Liver (tissue), 9 donors: ENCODE measurements around the gene TMEM242. TPM values are rescaled to one million over a fixed set of nuclear protein-coding genes. Genes with fewer than 3 reads are reported as not detected.

Experiments used
- DNase-seq: peaks from one replicate; pipeline ENCODE4 v3.0.0-alpha.2; 2017; ENCODE audit warnings: low spot score
- H3K27ac ChIP-seq, 2 donors: one replicate each; pipeline ENCODE4 v1.7.0; 2013; ENCODE audit warnings: inconsistent platforms in 2 of 2, low read length in 2 of 2, control low read depth in 1 of 2, low read depth in 1 of 2, mild to moderate bottlenecking in 1 of 2
- H3K27me3 ChIP-seq, 4 donors: one replicate each; pipeline versions ENCODE4 v1.6.1 to v1.7.0; 2013; ENCODE audit warnings: low read length in 3 of 4, inconsistent platforms in 1 of 4, mild to moderate bottlenecking in 1 of 4, moderate library complexity in 1 of 4; ENCODE audit not compliant: control insufficient read depth in 4 of 4, insufficient read depth in 4 of 4
- H3K36me3 ChIP-seq, 4 donors: one replicate each; pipeline versions ENCODE4 v1.6.1 to v1.7.0; 2013; ENCODE audit warnings: low read length in 3 of 4, mild to moderate bottlenecking in 3 of 4, low read depth in 1 of 4, moderate library complexity in 1 of 4; ENCODE audit not compliant: control insufficient read depth in 4 of 4, insufficient read depth in 3 of 4
- H3K4me1 ChIP-seq, 4 donors: one replicate each; pipeline versions ENCODE4 v1.6.1 to v1.7.0; 2013; ENCODE audit warnings: low read length in 3 of 4, mild to moderate bottlenecking in 3 of 4, moderate library complexity in 1 of 4; ENCODE audit not compliant: control insufficient read depth in 4 of 4, insufficient read depth in 4 of 4
- H3K4me3 ChIP-seq, 3 donors: one replicate each; pipeline versions ENCODE4 v1.6.1 to v1.7.0; 2013; ENCODE audit warnings: low read length in 3 of 3, control low read depth in 1 of 3, low read depth in 1 of 3, mild to moderate bottlenecking in 1 of 3
- H3K9ac ChIP-seq, 2 donors: one replicate each; pipeline ENCODE4 v1.7.0; 2013; ENCODE audit warnings: low read length in 2 of 2, mild to moderate bottlenecking in 2 of 2, moderate library complexity in 2 of 2, control low read depth in 1 of 2, low read depth in 1 of 2
- H3K9me3 ChIP-seq, 4 donors: one replicate each; pipeline versions ENCODE4 v1.6.1 to v1.7.0; 2013; ENCODE audit warnings: low read length in 3 of 4; ENCODE audit not compliant: control insufficient read depth in 4 of 4
- EGR1 ChIP-seq, 2 donors: IDR thresholded peaks; 2 replicates each; pipeline ENCODE4 v1.6.1; 2016 to 2018; ENCODE audit warnings: antibody characterized with exemption in 2 of 2, low read depth in 2 of 2
- FOXA1 ChIP-seq: IDR thresholded peaks from 2 replicates; pipeline ENCODE4 v1.6.1; 2016; ENCODE audit warnings: antibody characterized with exemption
- FOXA2 ChIP-seq: IDR thresholded peaks from 2 replicates; pipeline ENCODE4 v1.6.1; 2016; ENCODE audit warnings: antibody characterized with exemption
- GABPA ChIP-seq, 2 donors: IDR thresholded peaks in 1 of 2; conservative IDR thresholded peaks in 1 of 2; 2 replicates each; pipeline ENCODE4 v1.6.1; 2016; ENCODE audit warnings: antibody characterized with exemption in 2 of 2, mild to moderate bottlenecking in 1 of 2, moderate library complexity in 1 of 2
- HNF4A ChIP-seq, 2 donors: conservative IDR thresholded peaks; 2 replicates each; pipeline ENCODE4 v1.6.1; 2016; ENCODE audit warnings: antibody characterized with exemption in 2 of 2, mild to moderate bottlenecking in 2 of 2
- HNF4G ChIP-seq: IDR thresholded peaks from 2 replicates; pipeline ENCODE4 v1.6.1; 2016; ENCODE audit warnings: antibody characterized with exemption
- JUND ChIP-seq, 2 donors: IDR thresholded peaks; 2 replicates each; pipeline ENCODE4 v1.6.1; 2016; ENCODE audit warnings: antibody characterized with exemption in 2 of 2
- NR2F2 ChIP-seq: IDR thresholded peaks from 2 replicates; pipeline ENCODE4 v1.6.1; 2016; ENCODE audit warnings: antibody characterized with exemption
- RAD21 ChIP-seq, 2 donors: IDR thresholded peaks; 2 replicates each; pipeline ENCODE4 v1.6.1; 2016; ENCODE audit warnings: antibody characterized with exemption in 2 of 2, mild to moderate bottlenecking in 2 of 2
- RXRA ChIP-seq, 2 donors: IDR thresholded peaks; 2 replicates each; pipeline ENCODE4 v1.6.1; 2017 to 2018; ENCODE audit warnings: antibody characterized with exemption in 2 of 2, mild to moderate bottlenecking in 1 of 2
- SP1 ChIP-seq: IDR thresholded peaks from 2 replicates; pipeline ENCODE4 v1.6.1; 2018; ENCODE audit warnings: antibody characterized with exemption, mild to moderate bottlenecking
- TAF1 ChIP-seq: conservative IDR thresholded peaks from 2 replicates; pipeline ENCODE4 v1.6.1; 2016; ENCODE audit warnings: antibody characterized with exemption, mild to moderate bottlenecking
- YY1 ChIP-seq: IDR thresholded peaks from 2 replicates; pipeline ENCODE4 v1.6.1; 2016; ENCODE audit warnings: antibody characterized with exemption, mild to moderate bottlenecking
- ZBTB33 ChIP-seq: IDR thresholded peaks from 2 replicates; pipeline ENCODE4 v1.6.1; 2016; ENCODE audit warnings: antibody characterized with exemption
- WGBS: extraction: QIAGEN DNeasy Blood & Tissue Kit; methylation state at CpG from one replicate; pipeline ENCODE4 v1.1.7; 2013; 5-methylcytosine and 5-hydroxymethylcytosine counted together
- polyA plus RNA-seq, 2 donors: library from polyadenylated mRNA; stranded (reverse) in 1 of 2; unstranded in 1 of 2; fragments of 200-250 nt in 1 of 2; fragments of >200 nt in 1 of 2; fragmentation: Nextera tagmentation in 1 of 2; extraction: Ambion mirVana in 1 of 2; gene quantifications; one replicate each; pipeline versions ENCODE4 v1.2.1 to v1.2.3, GENCODE V29; 2013 to 2015
- total RNA-seq, 2 donors: library from RNA; depleted of rRNA; stranded (reverse); fragments of >200 nt; gene quantifications; one replicate each; pipeline ENCODE4 v1.2.3, GENCODE V29; 2014
- TF ChIP-seq, protein P1 (sequence below): IDR thresholded peaks from 2 replicates; pipeline ENCODE4 v1.6.1; 2016; ENCODE audit warnings: antibody characterized with exemption, mild to moderate bottlenecking
- TF ChIP-seq, protein P2 (sequence below): IDR thresholded peaks from 2 replicates; pipeline ENCODE4 v1.6.1; 2016; ENCODE audit warnings: antibody characterized with exemption
- TF ChIP-seq, protein P3 (sequence below): IDR thresholded peaks from 2 replicates; pipeline ENCODE4 v1.6.1; 2016; ENCODE audit warnings: antibody characterized with exemption
- TF ChIP-seq, protein P4 (sequence below): fragments of 150-350 bp; IDR thresholded peaks from 2 replicates; pipeline ENCODE4 v1.5.1; 2017; ENCODE audit warnings: improper control_type of control experiment, low read depth, low read length; ENCODE audit not compliant: missing input control
- donor health status: healthy.
- donor health status: healthy.
- donor health status: healthy.
- donor health status: healthy.
- donor health status: healthy.

The TMEM242 gene
- total and polyA plus RNA-seq, 4 donors = 3.7 to 10.2 (median 6.1) TPM

- H3K9me3 ChIP-seq = no peaks in the 10 kb centered on the region
- no peaks in the 10 kb centered on the region for H3K36me3 ChIP-seq
- no peaks in the 10 kb centered on the region for H3K4me1 ChIP-seq
- no peaks in the 10 kb centered on the region for H3K27me3 ChIP-seq
- TF ChIP-seq SP1 (no peak), ZBTB33 (no peak), NR2F2 (no peak), EGR1 (IDR thresholded peaks at IDR 0.05; ENCODE audit: low read depth in 2 of 2) (no peak), FOXA2 (no peak), RXRA (IDR thresholded peaks at IDR 0.05) (no peak), FOXA1 (no peak), JUND (IDR thresholded peaks at IDR 0.05) (no peak)
- TF ChIP-seq, protein P1, sequence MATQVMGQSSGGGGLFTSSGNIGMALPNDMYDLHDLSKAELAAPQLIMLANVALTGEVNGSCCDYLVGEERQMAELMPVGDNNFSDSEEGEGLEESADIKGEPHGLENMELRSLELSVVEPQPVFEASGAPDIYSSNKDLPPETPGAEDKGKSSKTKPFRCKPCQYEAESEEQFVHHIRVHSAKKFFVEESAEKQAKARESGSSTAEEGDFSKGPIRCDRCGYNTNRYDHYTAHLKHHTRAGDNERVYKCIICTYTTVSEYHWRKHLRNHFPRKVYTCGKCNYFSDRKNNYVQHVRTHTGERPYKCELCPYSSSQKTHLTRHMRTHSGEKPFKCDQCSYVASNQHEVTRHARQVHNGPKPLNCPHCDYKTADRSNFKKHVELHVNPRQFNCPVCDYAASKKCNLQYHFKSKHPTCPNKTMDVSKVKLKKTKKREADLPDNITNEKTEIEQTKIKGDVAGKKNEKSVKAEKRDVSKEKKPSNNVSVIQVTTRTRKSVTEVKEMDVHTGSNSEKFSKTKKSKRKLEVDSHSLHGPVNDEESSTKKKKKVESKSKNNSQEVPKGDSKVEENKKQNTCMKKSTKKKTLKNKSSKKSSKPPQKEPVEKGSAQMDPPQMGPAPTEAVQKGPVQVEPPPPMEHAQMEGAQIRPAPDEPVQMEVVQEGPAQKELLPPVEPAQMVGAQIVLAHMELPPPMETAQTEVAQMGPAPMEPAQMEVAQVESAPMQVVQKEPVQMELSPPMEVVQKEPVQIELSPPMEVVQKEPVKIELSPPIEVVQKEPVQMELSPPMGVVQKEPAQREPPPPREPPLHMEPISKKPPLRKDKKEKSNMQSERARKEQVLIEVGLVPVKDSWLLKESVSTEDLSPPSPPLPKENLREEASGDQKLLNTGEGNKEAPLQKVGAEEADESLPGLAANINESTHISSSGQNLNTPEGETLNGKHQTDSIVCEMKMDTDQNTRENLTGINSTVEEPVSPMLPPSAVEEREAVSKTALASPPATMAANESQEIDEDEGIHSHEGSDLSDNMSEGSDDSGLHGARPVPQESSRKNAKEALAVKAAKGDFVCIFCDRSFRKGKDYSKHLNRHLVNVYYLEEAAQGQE = no peak
- TF ChIP-seq, protein P2, sequence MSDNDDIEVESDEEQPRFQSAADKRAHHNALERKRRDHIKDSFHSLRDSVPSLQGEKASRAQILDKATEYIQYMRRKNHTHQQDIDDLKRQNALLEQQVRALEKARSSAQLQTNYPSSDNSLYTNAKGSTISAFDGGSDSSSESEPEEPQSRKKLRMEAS = no peak
- no peak overlapping the region for H3K4me3 ChIP-seq
- WGBS = 94% methylated on average over 11 of the region's 11 CpGs
- DNase-seq = no peak
- H3K27ac ChIP-seq = no peak overlapping the region
- H3K9ac ChIP-seq = no peak overlapping the region
These were observed 64.4 kb downstream of the TMEM242 start for GRCh38 chr6:157258878-157259277.

GRCh38 chr6:157255079-157255478, 68.2 kb downstream of the TMEM242 start:
- TF ChIP-seq GABPA (IDR thresholded peaks at IDR 0.05 in 1 of 2, conservative IDR thresholded peaks at IDR 0.05 in 1 of 2) (no peak), RAD21 (IDR thresholded peaks at IDR 0.05) (no peak), YY1 (no peak), TAF1 (no peak), ZBTB33 (no peak), NR2F2 (no peak), FOXA1 (no peak), JUND (IDR thresholded peaks at IDR 0.05) (no peak), SP1 (no peak), HNF4A (conservative IDR thresholded peaks at IDR 0.05) (no peak), RXRA (IDR thresholded peaks at IDR 0.05) (no peak), HNF4G (no peak), EGR1 (IDR thresholded peaks at IDR 0.05; ENCODE audit: low read depth in 2 of 2) (no peak), FOXA2 (no peak)
- TF ChIP-seq, protein P3, sequence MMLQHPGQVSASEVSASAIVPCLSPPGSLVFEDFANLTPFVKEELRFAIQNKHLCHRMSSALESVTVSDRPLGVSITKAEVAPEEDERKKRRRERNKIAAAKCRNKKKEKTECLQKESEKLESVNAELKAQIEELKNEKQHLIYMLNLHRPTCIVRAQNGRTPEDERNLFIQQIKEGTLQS = no peak
- TF ChIP-seq, protein P1 = no peak
- TF ChIP-seq, protein P4, sequence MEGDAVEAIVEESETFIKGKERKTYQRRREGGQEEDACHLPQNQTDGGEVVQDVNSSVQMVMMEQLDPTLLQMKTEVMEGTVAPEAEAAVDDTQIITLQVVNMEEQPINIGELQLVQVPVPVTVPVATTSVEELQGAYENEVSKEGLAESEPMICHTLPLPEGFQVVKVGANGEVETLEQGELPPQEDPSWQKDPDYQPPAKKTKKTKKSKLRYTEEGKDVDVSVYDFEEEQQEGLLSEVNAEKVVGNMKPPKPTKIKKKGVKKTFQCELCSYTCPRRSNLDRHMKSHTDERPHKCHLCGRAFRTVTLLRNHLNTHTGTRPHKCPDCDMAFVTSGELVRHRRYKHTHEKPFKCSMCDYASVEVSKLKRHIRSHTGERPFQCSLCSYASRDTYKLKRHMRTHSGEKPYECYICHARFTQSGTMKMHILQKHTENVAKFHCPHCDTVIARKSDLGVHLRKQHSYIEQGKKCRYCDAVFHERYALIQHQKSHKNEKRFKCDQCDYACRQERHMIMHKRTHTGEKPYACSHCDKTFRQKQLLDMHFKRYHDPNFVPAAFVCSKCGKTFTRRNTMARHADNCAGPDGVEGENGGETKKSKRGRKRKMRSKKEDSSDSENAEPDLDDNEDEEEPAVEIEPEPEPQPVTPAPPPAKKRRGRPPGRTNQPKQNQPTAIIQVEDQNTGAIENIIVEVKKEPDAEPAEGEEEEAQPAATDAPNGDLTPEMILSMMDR = no peak
- TF ChIP-seq, protein P2 = no peak
- 91% methylated on average over 3 of the region's 3 CpGs for whole genome bisulfite sequencing
- H3K27ac ChIP-seq = no peak overlapping the region
- no peaks in the 10 kb centered on the region for H3K4me1 ChIP-seq
- H3K9ac ChIP-seq = no peak overlapping the region
- DNase-seq = no peak
- no peaks in the 10 kb centered on the region for H3K27me3 ChIP-seq
- H3K36me3 ChIP-seq = no peaks in the 10 kb centered on the region
- H3K4me3 ChIP-seq = no peak overlapping the region
- H3K9me3 ChIP-seq = no peaks in the 10 kb centered on the region
